Effector memory CD4-positive, alpha-beta T cell (primary cell): ENCODE measurements around the gene MRC2.

Source experiments
- DNase-seq, 3 donors: peaks; one replicate each; pipeline ENCODE4 v3.0.0-alpha.2; 2020
- H3K27ac ChIP-seq: 2 replicates; pipeline ENCODE4 v1.7.0; 2013; ENCODE audit warnings: mild to moderate bottlenecking, low read length, moderate library complexity; ENCODE audit not compliant: insufficient read depth, poor library complexity, severe bottlenecking
- H3K27me3 ChIP-seq: replicated peaks from 2 replicates; pipeline ENCODE4 v1.7.0; 2013; ENCODE audit warnings: mild to moderate bottlenecking, low read length; ENCODE audit not compliant: insufficient read depth, control insufficient read depth, poor library complexity, severe bottlenecking
- H3K36me3 ChIP-seq: 2 replicates; pipeline ENCODE4 v1.7.0; 2013; ENCODE audit warnings: mild to moderate bottlenecking, low read length, moderate library complexity; ENCODE audit not compliant: control insufficient read depth, insufficient read depth
- H3K4me1 ChIP-seq: 2 replicates; pipeline ENCODE4 v1.7.0; 2013; ENCODE audit warnings: low read length, mild to moderate bottlenecking; ENCODE audit not compliant: control insufficient read depth, insufficient read depth, poor library complexity, severe bottlenecking
- H3K4me3 ChIP-seq: 2 replicates; pipeline ENCODE4 v1.7.0; 2013; ENCODE audit warnings: low read length, low read depth, mild to moderate bottlenecking; ENCODE audit not compliant: insufficient read depth, poor library complexity, severe bottlenecking
- H3K9me3 ChIP-seq: 2 replicates; pipeline ENCODE4 v1.7.0; 2013; ENCODE audit warnings: mild to moderate bottlenecking, low read length, moderate library complexity; ENCODE audit not compliant: control insufficient read depth

The MRC2 gene

GRCh38 chr17:62658136-62658920 is 30.9 kb downstream of the MRC2 start:
- H3K4me3 ChIP-seq, result no peak overlapping the region
- DNase-seq, result no peak
- H3K27ac ChIP-seq, result no peak overlapping the region
- no peaks in the 10 kb centered on the region for H3K36me3 ChIP-seq
- no peaks in the 10 kb centered on the region for H3K27me3 ChIP-seq
- peaks cover 5% of the 10 kb centered on the region for H3K4me1 ChIP-seq
- no peaks in the 10 kb centered on the region for H3K9me3 ChIP-seq

- no peaks in the 10 kb centered on the region for H3K36me3 ChIP-seq
- H3K27me3 ChIP-seq, result no peaks in the 10 kb centered on the region
- no peak overlapping the region for H3K4me3 ChIP-seq
- no peaks in the 10 kb centered on the region for H3K4me1 ChIP-seq
- H3K27ac ChIP-seq, result no peak overlapping the region
- H3K9me3 ChIP-seq, result no peaks in the 10 kb centered on the region
- DNase-seq, result no peak
These were observed 33.2 kb downstream of the MRC2 start for GRCh38 chr17:62660629-62661118.

GRCh38 chr17:62661337-62661736 is 33.9 kb downstream of the MRC2 start:
- H3K4me3 ChIP-seq, result no peak overlapping the region
- no peaks in the 10 kb centered on the region for H3K9me3 ChIP-seq
- H3K36me3 ChIP-seq, result no peaks in the 10 kb centered on the region
- no peak overlapping the region for H3K27ac ChIP-seq
- H3K4me1 ChIP-seq, result no peaks in the 10 kb centered on the region
- DNase-seq, result no peak
- no peaks in the 10 kb centered on the region for H3K27me3 ChIP-seq

- Histone ChIP-seq H3K4me3 (no peak overlapping the region), H3K9me3 (no peaks in the 10 kb centered on the region), H3K27ac (no peak overlapping the region), H3K36me3 (no peaks in the 10 kb centered on the region), H3K4me1 (no peaks in the 10 kb centered on the region), H3K27me3 (no peaks in the 10 kb centered on the region)
- no peak for DNase-seq
These were observed 35.4 kb downstream of the MRC2 start for GRCh38 chr17:62662855-62663254.

- Histone ChIP-seq H3K4me3 (no peak overlapping the region), H3K4me1 (no peaks in the 10 kb centered on the region), H3K9me3 (no peaks in the 10 kb centered on the region)
These were observed 35.8 kb downstream of the MRC2 start for GRCh38 chr17:62663304-62663703.

GRCh38 chr17:62664336-62665120 is 37.1 kb downstream of the MRC2 start:
- no peaks in the 10 kb centered on the region for H3K27me3 ChIP-seq
- no peaks in the 10 kb centered on the region for H3K36me3 ChIP-seq
- no peak for DNase-seq
- no peaks in the 10 kb centered on the region for H3K9me3 ChIP-seq
- no peaks in the 10 kb centered on the region for H3K4me1 ChIP-seq
- H3K27ac ChIP-seq, result no peak overlapping the region
- H3K4me3 ChIP-seq, result no peak overlapping the region

More at GRCh38 chr17:62663304-62663703, 35.8 kb downstream of the MRC2 start:
- Histone ChIP-seq H3K36me3 (no peaks in the 10 kb centered on the region), H3K27me3 (no peaks in the 10 kb centered on the region), H3K27ac (no peak overlapping the region)
- DNase-seq, result no peak

- Histone ChIP-seq H3K4me1 (no peaks in the 10 kb centered on the region), H3K27me3 (no peaks in the 10 kb centered on the region), H3K36me3 (no peaks in the 10 kb centered on the region), H3K4me3 (no peak overlapping the region), H3K27ac (no peak overlapping the region), H3K9me3 (no peaks in the 10 kb centered on the region)
- no peak for DNase-seq
These were observed 38.1 kb downstream of the MRC2 start for GRCh38 chr17:62665599-62665998.

GRCh38 chr17:62666061-62666800 is 38.8 kb downstream of the MRC2 start:
- H3K9me3 ChIP-seq, result no peaks in the 10 kb centered on the region
- H3K36me3 ChIP-seq, result no peaks in the 10 kb centered on the region
- DNase-seq, result no peak
- no peaks in the 10 kb centered on the region for H3K4me1 ChIP-seq
- H3K4me3 ChIP-seq, result no peak overlapping the region
- H3K27me3 ChIP-seq, result no peaks in the 10 kb centered on the region
- H3K27ac ChIP-seq, result no peak overlapping the region

- Histone ChIP-seq H3K36me3 (no peaks in the 10 kb centered on the region), H3K4me1 (no peaks in the 10 kb centered on the region), H3K4me3 (no peak overlapping the region), H3K27ac (no peak overlapping the region), H3K9me3 (no peaks in the 10 kb centered on the region), H3K27me3 (no peaks in the 10 kb centered on the region)
- no peak for DNase-seq
These were observed 39.5 kb downstream of the MRC2 start for GRCh38 chr17:62666801-62667591.
